HG02759 (cell line): ENCODE results near the gene AP5S1.
A peak's percentile ranks its signal among the peaks of the same experiment; 100 is the strongest.
"Not testable (repeated sequence)": the region's sequence is repeated elsewhere in the genome, so short reads cannot be mapped to it uniquely, and the experiment has no call there.

ENCODE experiments used
- ATAC-seq: cut with Tn5 transposase; IDR thresholded peaks from one replicate; pipeline ENCODE4 v1.9.1; 2021; ENCODE audit warnings: mild to moderate bottlenecking, moderate library complexity; ENCODE audit not compliant: unreplicated experiment

The AP5S1 gene

GRCh38 chr20:3789201-3789600, 31.1 kb upstream of the AP5S1 start:
- ATAC-seq, result not testable (repeated sequence)

- ATAC-seq, result not testable (repeated sequence)
Measured at GRCh38 chr20:3794168-3794567, 26.2 kb upstream of the AP5S1 start.

- no peak for ATAC-seq
Measured at GRCh38 chr20:3794701-3795420, 25.5 kb upstream of the AP5S1 start.

GRCh38 chr20:3795511-3796468, 24.6 kb upstream of the AP5S1 start, which contains the start of gene CDC25B:
CDC25B (plus strand) TSS chr20:3796310; CDS start chr20:3796532, 222 bp downstream.
- peak; percentile 69 for ATAC-seq

GRCh38 chr20:3796477-3797225, 23.7 kb upstream of the AP5S1 start:
- ATAC-seq, result peak; percentile 2

GRCh38 chr20:3797226-3797545, 23.2 kb upstream of the AP5S1 start:
- no peak for ATAC-seq

- ATAC-seq, result no peak
Measured at GRCh38 chr20:3797592-3798372, 22.6 kb upstream of the AP5S1 start.

GRCh38 chr20:3798373-3798768, 22.0 kb upstream of the AP5S1 start:
- no peak for ATAC-seq

GRCh38 chr20:3798908-3799248, 21.5 kb upstream of the AP5S1 start:
- ATAC-seq, result no peak

- ATAC-seq, result no peak
Measured at GRCh38 chr20:3800256-3800877, 20.0 kb upstream of the AP5S1 start.

GRCh38 chr20:3800878-3801260, 19.5 kb upstream of the AP5S1 start:
- no peak for ATAC-seq

GRCh38 chr20:3801299-3801698, 19.0 kb upstream of the AP5S1 start:
- ATAC-seq, result no peak

- no peak for ATAC-seq
Measured at GRCh38 chr20:3801846-3802245, 18.5 kb upstream of the AP5S1 start.

- no peak for ATAC-seq
Measured at GRCh38 chr20:3802524-3803239, 17.7 kb upstream of the AP5S1 start.

- ATAC-seq, result no peak
Measured at GRCh38 chr20:3803289-3803688, 17.1 kb upstream of the AP5S1 start.

- no peak for ATAC-seq
Measured at GRCh38 chr20:3803854-3804253, 16.5 kb upstream of the AP5S1 start.

GRCh38 chr20:3804254-3804751, 16.0 kb upstream of the AP5S1 start:
- no peak for ATAC-seq

- ATAC-seq, result no peak
Measured at GRCh38 chr20:3804781-3805180, 15.6 kb upstream of the AP5S1 start.

GRCh38 chr20:3808544-3808943, 11.8 kb upstream of the AP5S1 start:
- no peak for ATAC-seq
